HEK293T (cell line): ENCODE results near the gene CCDC187.

Experiments used
- ARNT ChIP-seq: fragments of 450-650 bp; IDR thresholded peaks from 2 replicates; pipeline ENCODE4 v1.6.1; 2017; ENCODE audit warnings: mild to moderate bottlenecking
- BHLHE40 ChIP-seq: fragments of 450-650 bp; IDR thresholded peaks from 2 replicates; pipeline ENCODE4 v1.6.1; 2016; ENCODE audit warnings: mild to moderate bottlenecking, moderate library complexity, borderline replicate concordance
- ELF4 ChIP-seq: fragments of 450-650 bp; IDR thresholded peaks from 2 replicates; pipeline ENCODE4 v1.6.1; 2017; ENCODE audit warnings: antibody characterized with exemption
- FOXK2 ChIP-seq: fragments of 450-650 bp; IDR thresholded peaks from 2 replicates; pipeline ENCODE4 v1.6.1; 2016; ENCODE audit warnings: mild to moderate bottlenecking
- HDGF ChIP-seq: fragments of 450-650 bp; IDR thresholded peaks from 2 replicates; pipeline ENCODE4 v1.6.1; 2017; ENCODE audit warnings: antibody characterized with exemption, borderline replicate concordance
- LEF1 ChIP-seq: fragments of 450-650 bp; IDR thresholded peaks from 2 replicates; pipeline ENCODE4 v1.6.1; 2017; ENCODE audit warnings: mild to moderate bottlenecking, borderline replicate concordance
- SP1 ChIP-seq: fragments of 450-650 bp; IDR thresholded peaks from 2 replicates; pipeline ENCODE4 v1.6.1; 2017
- SUZ12 ChIP-seq: fragments of 450-650 bp; IDR thresholded peaks from 2 replicates; pipeline ENCODE4 v1.6.1; 2016; ENCODE audit warnings: mild to moderate bottlenecking
- ZNF384 ChIP-seq: fragments of 450-650 bp; IDR thresholded peaks from 2 replicates; pipeline ENCODE4 v1.6.1; 2016

GRCh38 chr9:136238342-136238732 is 65.6 kb downstream of the CCDC187 start:
- TF ChIP-seq ARNT, result no peak
- TF ChIP-seq BHLHE40, result no peak
- no peak for TF ChIP-seq SUZ12
- no peak for TF ChIP-seq ELF4
- TF ChIP-seq SP1, result no peak
- no peak for TF ChIP-seq HDGF
- TF ChIP-seq FOXK2, result no peak
- TF ChIP-seq LEF1, result no peak
- TF ChIP-seq ZNF384, result no peak
